Posterior vena cava (tissue), 2 donors: ENCODE measurements around the gene FAM168A. TPM values are rescaled to one million over a fixed set of nuclear protein-coding genes. Genes with fewer than 3 reads are reported as not detected.
"Not testable (repeated sequence)": the region's sequence is repeated elsewhere in the genome, so short reads cannot be mapped to it uniquely, and the experiment has no call there.

ENCODE experiments used
- DNase-seq: peaks from one replicate; pipeline ENCODE4 v3.0.0-alpha.2; 2020; ENCODE audit warnings: low spot score
- intact Hi-C, 2 donors: fragments of 100-400 bp; cut with DNase I; formaldehyde crosslinking; loops; one replicate each; pipeline versions ENCODE4 v1.14.1 to v1.14.2; 2022 to 2023
- total RNA-seq, 2 donors: library from RNA; stranded (reverse); fragmentation: NEBNext Ultra II Directional; extraction: Animal tissue kit (Norgen Biotek cat#: 25700); gene quantifications; one replicate each; pipeline ENCODE4 v1.2.1, GENCODE V29; 2021
- donor health status: DM: yes; HTN: yes; CAD: no.
- donor health status: DM: yes; HTN: yes; CAD: no.

The FAM168A gene
- total RNA-seq, 2 donors from 2014 or later: 32.7 to 38.3 TPM

DNA sequence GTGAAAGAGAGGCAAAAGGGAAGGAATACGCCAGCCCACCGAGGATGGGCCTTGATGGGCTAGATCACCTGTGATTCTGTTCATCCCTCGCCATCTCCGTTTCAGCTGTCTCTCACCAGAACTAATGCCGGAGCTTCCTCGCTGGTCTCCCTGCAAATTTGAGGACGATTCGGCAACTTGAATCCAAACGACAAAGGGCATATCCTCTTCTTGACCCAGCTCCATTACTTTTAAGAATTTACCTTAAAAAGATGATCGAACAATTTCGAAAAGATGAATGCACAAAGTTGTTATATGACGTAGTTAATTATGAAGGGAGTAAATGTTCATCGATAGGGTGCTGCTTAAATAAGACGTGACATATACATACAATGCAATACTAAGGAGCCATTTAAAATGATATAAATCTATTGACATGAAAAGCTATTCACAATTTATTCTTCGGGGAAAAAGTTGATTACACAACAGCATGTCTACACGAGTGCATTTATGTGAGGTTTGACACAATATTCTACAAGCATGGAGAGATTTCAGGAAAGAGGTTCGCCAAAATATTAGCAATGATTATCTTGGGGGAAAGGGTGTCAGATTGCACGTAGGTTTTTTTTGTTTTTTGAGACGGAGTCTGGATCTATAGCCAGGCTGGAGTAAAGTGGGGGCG lies 937 bp upstream of the FAM168A start:
- intact Hi-C loops: no loop called here
- DNase-seq: no peak

DNA sequence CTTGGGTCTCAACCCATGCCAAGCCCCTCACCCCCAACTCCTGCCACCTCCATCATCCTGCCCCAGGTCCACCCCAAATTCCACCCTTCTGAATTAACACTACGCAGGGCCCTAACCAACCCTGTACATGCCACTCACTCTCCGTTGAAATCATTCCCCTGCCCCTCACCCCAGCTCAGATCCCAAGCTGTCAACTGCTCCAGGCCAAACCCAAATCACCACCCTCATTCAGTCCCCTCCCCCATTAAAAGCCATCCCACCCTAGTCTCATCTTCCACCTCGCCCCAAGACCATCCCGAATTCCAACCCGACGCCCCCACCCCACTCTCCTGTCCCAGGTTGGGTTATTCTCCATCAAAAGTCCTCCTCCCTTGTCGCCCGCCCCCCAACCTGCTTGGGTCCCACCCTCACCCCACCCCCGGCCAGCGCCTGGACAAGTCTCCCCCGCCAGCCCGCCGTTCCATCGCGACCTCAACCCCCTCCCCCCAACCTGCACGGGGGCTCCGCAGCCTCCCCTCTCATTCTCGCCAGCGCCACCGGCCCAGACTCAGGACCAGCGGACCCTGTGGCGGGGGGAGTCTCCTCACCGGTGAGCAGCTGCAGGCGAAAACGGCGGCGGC lies 466 bp downstream of the FAM168A start:
- intact Hi-C loops: no loop called here
- no peak for DNase-seq

DNA sequence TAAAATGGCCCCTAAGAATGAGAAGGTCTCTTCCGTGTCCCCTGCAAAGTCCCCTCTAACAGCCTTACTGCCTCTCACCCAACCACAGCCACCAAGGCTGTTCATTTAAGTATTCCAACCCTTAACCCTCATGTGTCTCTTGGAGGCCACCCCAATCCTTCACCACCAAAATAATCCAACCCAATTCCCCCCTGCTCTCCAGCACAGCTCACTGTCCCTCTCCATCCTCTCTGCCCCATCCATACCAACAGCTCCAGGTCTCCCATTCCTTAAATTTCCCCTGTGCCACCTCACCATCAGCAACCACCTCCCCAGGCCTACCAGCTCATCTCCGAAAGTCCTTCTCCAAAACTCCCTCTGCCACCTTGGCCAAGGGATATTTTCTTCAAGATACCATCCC lies 1.4 kb downstream of the FAM168A start:
- intact Hi-C loops: no loop called here

DNA sequence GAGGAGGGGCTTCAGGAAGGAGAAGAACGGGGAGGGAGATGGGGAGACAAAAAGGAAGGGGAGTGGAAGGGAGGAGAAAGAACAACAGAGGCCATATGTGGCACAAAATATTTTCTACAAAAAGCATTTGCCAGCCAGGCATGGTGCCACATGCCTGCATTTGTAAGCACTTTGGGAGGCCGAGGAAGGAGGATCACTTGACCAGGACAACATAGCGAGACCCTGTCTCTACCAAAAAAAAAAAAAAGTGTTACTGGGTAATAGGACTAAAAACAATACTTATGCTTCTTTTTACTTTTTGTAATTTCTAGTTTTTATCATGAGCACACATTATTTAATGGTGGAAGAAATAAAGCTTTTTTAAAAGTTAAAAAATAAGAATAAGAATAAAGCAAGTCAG lies 5.3 kb downstream of the FAM168A start:
- intact Hi-C loops: no loop called here
- DNase-seq: no peak

More for the DNA sequence above, 1.4 kb downstream of the FAM168A start:
- DNase-seq: no peak

DNA sequence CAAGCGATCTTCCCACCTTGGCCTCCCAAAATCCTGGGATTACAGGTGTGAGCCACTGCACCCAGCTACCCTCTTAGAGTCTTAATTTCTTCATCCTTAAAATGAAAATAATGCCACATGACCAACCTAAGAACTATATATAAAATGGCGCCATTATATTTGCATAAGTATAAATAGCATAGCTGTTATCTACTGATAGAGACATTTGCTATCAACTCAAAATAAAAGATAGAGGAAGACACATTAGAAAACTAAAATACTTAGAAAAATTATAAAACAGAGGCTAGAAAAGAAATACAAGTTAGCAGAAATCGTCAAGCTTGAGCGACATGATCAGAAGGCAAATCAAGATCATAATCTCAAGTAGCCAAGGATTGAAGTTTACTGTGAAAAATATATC lies 6.2 kb downstream of the FAM168A start:
- intact Hi-C loops: no loop called here
- DNase-seq: no peak

DNA sequence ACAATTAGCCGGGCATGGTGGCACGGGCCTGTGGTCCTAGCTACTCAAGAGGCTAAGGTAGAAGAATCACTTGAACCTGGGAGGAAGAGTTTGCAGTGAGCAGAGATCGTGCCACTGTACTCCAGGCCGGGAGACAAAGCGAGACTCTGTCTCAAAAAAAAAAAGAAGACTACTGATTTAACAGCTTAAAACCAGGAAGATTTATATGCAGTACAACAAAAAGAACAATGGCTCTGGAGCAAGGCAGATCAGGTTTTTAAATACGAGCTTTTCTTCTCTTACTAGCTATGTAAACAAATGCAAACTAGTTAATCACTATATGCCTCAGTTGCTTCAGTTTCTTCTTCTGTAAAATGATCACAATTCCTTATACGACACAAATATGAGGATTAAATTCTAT lies 6.9 kb downstream of the FAM168A start:
- DNase-seq: no peak
- intact Hi-C loops: no loop called here

DNA sequence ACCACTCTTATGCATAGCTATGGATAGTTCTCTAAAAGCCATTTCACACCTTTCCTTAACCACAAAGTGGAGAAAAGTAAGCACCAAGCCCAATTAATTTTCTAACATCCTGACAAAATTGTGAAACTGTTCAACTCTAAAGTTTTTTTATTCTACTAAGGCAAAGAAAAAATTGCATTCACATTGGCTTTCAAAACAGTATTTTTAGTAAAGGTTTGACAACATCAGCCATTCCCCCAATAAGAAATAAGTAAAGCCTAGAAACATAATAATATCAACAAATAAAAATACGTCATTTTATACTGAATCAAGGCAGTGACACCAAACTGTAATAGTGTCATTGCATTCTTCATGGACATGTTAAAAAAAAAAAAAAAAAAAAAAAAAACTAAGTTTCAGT lies 11.1 kb downstream of the FAM168A start:
- DNase-seq: no peak
- intact Hi-C loops: no loop called here

DNA sequence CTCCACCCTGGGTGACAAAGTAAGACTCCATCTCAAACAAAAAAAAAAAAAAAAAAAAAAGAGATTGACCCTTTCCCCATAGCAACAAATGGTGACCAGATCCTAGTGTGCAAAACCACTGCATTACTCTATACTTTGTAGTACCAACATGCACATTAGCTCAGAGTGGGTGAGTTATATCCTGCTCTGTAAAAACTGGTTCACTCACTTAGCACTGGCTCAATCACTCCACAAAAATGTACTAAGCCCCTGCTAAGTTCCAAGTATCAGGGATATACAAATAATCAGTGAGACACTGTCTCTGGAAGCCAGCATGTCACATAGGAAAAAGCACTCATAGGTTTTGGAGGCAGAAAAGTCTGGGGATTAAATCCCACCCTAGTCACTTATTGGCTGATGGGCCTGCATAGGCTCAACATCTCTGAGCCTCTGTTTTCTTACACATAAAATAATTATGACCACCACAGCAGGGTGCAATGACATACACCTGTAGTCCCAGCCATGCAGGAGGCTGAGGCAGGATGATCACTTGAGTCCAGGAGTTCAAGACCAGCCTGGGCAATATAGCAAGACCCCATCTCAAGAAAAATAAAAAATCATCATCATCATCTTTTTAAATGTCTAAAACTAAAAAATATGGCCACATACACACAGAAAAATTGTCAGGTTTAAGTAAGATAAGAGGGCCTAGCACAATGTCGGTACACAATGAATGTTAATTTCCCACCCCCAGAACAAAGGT lies 11.9 kb downstream of the FAM168A start:
- DNase-seq: no peak
- intact Hi-C loops: no loop called here

DNA sequence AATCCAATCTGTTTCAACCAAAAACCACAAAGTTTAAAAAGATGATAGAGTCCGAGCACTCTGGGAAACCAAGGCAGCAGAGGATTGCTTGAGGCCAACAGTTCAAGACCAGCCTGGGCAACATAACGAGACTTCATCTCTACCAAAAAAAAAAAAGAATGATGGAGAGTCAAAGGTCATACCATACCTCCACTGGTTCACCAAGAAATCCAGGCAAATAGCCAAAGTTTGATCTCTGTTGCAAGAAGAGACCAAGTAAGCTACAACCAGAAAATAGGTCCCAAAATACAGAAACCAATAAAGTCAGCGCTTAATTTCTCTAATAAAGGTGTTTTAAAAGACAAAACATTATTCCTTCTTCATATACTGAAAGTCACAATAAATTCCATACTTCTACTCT lies 13.1 kb downstream of the FAM168A start:
- no peak for DNase-seq

DNA sequence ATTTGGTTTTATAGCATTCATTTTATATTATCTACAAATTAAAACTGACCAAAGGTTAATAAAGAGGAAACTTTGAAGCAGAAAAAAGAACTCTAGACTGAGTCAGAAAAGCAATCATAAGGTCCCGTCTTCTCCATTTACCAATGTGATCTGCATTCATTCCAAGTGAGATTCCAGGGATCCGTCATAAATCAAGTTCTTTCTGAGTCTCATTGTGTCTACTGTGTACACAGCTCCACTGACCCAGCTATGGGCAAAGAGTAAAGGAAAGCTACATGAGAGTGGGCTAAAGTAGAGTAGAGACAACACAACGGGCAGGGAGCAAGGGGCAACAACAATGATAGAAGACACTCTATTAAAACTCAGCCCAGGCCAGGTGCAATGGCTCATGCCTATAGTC lies 15.3 kb downstream of the FAM168A start:
- DNase-seq: no peak
- intact Hi-C loops: loop anchor here in 1 of 2 donors (5.0 kb wide), 1 partner anchor 1890 kb away; no protein-coding TSS in a partner anchor

More for the DNA sequence above, 13.1 kb downstream of the FAM168A start:
- intact Hi-C loops: loop anchor here in 1 of 2 donors (5.0 kb wide), 1 partner anchor 1887 kb away; no protein-coding TSS in a partner anchor

DNA sequence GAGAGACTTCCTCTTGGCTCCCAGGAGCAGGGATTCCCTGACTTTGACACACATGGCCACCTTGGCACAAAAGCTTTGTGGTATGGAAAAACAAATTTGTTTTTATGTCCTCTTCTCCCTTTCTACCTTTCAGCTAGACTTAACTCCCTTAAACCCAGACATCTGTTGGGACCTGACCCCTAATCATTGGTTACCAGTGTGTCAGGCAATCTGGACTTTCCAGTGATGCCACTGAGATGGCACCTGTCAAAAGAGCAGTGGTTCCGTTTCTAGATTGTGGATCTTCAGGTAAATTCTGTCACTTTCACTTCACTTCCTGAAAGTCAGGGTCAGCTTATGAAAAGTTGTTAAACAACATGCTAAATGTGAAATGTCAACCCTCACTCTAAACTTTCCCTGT lies 17.2 kb downstream of the FAM168A start:
- intact Hi-C loops: loop anchor here in 1 of 2 donors (1.0 to 5.0 kb wide), 2 partner anchors 10 to 1892 kb away; no protein-coding TSS in a partner anchor
- DNase-seq: not testable (repeated sequence)

DNA sequence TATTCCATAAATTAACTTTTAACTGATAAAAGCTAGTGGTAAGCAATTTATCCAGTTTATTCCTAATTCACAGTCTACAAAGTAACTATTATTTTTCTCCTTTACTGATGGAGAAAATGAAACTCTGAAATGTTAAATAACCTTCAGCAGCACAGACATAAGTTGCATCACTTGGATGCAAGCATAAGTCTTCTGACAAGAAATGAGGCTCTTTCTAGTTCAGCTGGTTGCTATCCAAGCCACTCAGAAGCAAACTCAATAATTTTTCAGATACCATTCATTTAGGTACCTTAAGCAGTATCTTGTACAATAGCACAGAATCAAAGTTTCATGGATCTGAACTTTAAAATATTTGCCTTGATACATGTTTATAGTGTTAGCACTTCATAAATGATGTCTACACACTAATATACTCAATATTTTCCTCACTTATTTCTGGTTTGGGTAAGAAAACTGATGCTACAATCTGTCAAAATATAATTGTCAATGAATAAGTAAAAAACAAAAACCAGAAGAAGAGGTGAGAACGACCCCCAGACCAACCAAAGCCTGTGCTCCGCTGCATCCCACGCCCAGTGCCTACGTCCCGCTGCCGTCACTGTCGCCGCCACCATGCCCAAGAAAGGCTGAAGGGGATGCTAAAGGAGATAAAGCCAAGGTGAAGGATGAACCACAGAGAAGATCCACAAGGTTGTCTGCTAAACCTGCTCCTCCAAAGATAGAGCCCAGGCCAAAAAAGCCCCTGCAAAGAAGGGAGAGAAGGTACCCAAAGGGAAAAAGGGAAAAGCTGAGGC lies 18.1 kb downstream of the FAM168A start:
- no peak for DNase-seq
- intact Hi-C loops: loop anchor here in 1 of 2 donors (5.0 kb wide), 1 partner anchor 1892 kb away; no protein-coding TSS in a partner anchor

DNA sequence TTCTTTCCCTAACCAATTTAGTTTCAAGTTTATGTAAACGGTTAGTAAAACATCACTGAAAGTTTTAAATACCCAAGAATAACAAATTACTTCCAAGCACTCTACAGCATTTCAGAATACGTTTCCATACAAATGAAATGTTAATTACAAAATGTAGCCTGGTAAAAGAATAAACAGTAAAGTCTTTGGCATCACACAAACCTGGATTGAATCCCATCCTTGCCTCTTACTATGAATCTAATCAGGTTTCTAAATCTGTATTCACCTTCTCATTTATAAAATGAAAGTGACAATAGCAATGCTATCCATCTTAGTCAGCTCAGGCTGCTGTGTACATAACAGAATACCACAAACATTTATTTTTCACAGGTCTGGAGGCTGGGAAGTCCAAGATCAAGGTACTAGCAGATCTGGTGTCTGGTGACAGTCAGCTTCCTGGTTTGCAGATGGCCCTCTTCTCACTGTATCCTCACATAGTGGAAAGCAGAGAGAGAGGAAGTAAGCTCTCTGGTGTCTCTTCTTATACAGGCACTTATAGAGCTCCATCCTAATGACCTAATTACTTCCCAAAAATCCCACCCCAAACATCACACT lies 19.2 kb downstream of the FAM168A start:
- DNase-seq: no peak
- intact Hi-C loops: no loop called here

DNA sequence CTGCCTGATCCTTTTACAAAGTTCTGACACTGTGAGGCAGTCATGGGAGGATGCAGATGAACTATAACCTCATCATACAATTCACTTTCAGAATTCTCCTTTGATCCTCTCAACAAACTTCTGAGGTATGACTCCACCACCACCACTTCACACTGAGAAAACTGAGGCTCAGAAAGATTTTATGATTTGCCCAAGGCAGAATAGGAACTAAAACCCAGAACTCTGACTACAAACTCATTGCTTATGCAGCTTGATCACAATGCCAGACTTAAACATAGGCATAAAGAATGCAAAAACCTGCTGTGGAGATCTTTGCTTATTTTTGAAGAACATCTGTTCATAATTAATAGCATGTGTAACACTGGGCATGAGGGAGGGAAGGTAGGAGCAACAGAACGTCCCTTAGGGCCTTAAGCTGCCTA lies 20.4 kb downstream of the FAM168A start:
- intact Hi-C loops: no loop called here
- DNase-seq: no peak

DNA sequence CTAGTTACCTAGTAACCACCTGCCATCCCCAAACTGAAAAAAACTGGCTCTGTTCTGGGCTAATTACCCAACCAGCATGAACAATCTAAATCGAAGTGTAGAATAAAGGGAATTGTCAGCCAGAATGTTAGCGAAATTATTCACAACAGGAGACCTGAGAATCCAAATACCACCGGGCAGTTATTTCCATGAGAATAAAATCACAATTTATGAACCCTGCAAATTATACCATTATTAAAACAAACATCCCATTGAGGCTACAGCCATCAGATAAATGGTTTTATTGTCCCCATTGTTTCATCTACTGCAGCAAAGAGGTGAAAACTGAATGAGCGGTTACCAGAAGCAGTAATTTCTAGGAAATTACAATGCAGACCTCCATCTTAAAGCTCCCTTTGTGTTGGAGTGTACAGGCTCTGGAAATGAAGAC lies 21.7 kb downstream of the FAM168A start:
- DNase-seq: no peak
- intact Hi-C loops: no loop called here

DNA sequence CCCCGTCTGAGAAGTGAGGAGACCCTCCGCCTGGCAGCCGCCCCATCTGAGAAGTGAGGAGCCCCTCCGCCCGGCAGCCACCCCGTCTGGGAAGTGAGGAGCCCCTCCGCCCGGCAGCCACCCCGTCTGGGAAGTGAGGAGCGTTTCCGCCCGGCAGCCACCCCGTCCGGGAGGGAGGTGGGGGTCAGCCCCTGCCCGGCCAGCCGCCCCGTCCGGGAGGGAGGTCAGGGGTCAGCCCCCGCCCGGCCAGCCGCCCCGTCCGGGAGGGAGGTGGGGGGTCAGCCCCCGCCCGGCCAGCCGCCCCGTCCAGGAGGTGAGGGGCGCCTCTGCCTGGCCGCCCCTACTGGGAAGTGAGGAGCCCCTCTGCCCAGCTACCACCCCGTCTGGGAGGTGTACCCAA lies 25.9 kb downstream of the FAM168A start:
- DNase-seq, intact Hi-C loops: not testable (repeated sequence)

DNA sequence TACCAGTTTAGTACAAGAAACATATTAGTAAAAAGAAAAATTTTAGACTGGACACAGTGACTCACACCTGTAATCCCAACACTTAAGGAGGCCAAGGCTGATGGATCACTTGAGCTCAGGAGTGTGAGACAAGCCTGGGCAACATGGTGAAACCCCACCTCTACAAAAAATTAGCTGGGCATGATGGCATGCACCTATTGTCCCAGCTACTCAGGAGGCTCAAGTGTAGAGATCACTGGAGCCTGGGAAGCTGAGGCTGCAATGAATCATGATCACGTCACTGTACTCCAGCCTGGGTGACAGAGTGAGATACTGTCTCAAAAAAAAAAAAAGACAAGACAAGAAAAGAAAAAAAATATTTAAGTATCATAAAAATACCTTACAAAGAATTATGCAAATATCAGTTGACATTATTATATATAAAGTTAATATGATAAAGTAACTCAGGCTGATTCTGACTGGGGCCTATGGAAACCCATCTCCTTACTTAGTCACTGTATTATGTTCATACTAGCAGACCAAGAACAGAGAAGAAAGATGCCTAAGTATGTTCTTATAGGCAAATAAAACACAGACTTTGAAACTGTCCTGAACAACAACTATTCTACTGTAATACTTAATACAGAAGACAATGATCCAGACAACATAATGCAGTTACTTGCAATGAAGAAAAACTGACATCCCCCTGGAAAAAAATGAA lies 27.3 kb downstream of the FAM168A start:
- intact Hi-C loops: loop anchor here in 1 of 2 donors (1.0 kb wide), 1 partner anchor 11 kb away; no protein-coding TSS in a partner anchor
- no peak for DNase-seq

DNA sequence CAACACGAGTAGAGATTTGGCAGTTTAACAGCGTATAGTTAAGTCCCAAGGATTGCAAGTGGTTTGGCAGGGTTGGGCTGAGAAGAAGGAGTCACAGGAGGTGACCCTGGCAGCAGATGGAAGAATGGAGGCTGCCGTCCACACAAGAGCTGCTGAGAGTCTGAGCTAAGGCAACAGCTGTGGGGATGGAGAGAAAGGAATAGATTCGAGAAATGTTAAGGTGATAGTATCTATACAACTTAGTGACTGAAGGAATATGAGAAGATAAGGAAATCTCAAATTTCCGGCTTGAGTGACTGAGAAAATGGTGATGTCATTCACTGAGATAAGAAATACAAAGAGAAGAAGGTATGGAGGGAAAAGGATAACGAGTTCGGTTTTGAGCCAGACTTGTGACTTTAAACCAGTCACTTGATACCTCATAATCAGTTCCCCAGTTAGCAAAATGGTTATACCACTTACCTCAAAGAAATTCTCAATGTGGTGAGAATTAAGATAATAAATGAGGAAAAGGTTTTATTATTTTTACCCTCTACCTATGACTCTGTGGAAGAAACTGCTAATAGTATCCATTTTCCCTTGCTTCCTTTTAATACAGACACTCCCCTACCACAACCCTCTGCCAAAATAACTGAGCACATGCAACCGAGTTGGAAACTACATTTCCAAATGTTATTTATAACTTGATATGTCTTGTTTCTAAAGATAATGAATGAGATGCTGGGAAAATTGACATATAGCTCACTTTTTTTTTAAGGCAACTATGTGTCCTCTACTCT lies 30.7 kb downstream of the FAM168A start:
- intact Hi-C loops: no loop called here
- DNase-seq: no peak
